ENCODE measurements around the gene CBFA2T3. TPM values are rescaled to one million over a fixed set of nuclear protein-coding genes. Genes with fewer than 3 reads are reported as not detected.

Gene CBFA2T3
- total and polyA plus RNA-seq, 10 donors = 8.4 to 59.8 (median 26.3) TPM

GRCh38 chr16:88974916-88975215 is 2.1 kb downstream of the CBFA2T3 start:
- Histone ChIP-seq H3K4me1 (peaks cover 72 to 98% (median 96%) of the 10 kb centered on the region in 6 donors), H3K9me3 (no peaks in the 10 kb centered on the region), H3K36me3 (peaks cover 0 to 7% (median 0%) of the 10 kb centered on the region in 6 donors), H3K27me3 (replicated peaks in 1 of 7) (peaks cover 0 to 27% (median 0%) of the 10 kb centered on the region in 7 donors), H3K4me3 (peak overlapping the region in 7 of 8 donors; percentile 55 to 81 (median 58)), H3K27ac (peak overlapping the region in 6 of 8 donors; percentile 68 to 87 (median 84))
- no peak for DNase-seq
- TF ChIP-seq POLR2AphosphoS5 (IDR thresholded peaks at IDR 0.05) = no peak
- TF ChIP-seq CTCF (IDR thresholded peaks at IDR 0.05 in 8 of 11, conservative IDR thresholded peaks at IDR 0.05 in 3 of 11) = no peak
- no peak for TF ChIP-seq POLR2A (IDR thresholded peaks at IDR 0.05)
- intact Hi-C loops (cut with DNase I; ENCODE audit: low total_unique reads) = no loop called here
- WGBS, 5 donors = 36 to 60% (median 53%) methylated on average over 2 to 3 of the region's 3 CpGs

DNA sequence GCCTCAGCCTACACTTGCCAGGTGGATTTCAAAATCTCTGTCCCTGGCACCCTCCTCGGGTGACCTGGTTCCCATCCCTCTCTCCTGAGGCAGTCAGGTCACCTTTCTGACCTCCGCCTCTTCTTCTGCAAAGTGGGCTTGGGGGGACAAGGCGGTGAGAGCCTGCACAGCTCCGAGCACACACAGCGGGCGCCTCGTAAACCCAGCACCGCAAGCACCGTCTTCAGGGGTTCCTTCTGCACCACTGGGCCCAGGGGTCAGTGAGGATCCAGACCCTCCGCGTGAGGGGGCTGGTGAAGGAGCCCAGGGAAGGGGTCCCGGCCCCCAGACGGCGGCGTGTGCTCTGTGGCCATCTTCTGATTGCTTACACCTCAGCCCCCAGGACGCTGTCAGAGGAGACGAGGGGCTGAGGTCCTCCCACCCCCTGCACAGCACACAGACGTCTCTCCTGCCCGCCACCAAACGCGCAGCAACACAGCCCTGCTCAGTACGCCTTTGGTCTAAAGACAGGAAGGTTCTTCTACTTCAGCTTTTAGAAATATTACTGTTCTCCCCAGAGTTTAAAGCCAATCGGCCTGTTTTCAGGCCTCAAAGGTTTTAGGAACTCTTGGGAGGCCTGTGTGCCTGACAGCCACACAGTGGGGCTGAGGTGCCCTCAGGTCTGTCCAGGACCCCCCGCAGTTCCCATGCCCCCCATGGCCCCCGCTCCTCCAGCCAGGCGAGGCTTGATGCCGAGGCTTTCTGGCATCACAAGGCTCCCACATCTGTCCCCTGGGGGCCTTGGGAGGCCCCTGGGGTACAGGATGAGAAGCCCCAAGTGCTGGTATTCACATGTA is 2.7 kb downstream of the CBFA2T3 start:
- peaks cover 0 to 10% (median 0%) of the 10 kb centered on the region in 6 donors for H3K36me3 ChIP-seq
- H3K4me3 ChIP-seq = peak overlapping the region in 7 of 8 donors; percentile 55 to 81 (median 58)
- H3K27me3 ChIP-seq (replicated peaks in 1 of 7) = peaks cover 0 to 27% (median 0%) of the 10 kb centered on the region in 7 donors
- no peak for DNase-seq
- peaks cover 75 to 100% (median 99%) of the 10 kb centered on the region in 6 donors for H3K4me1 ChIP-seq
- WGBS, 5 donors = 39 to 56% (median 53%) methylated on average over 23 to 27 of the region's 27 CpGs
- TF ChIP-seq POLR2A (IDR thresholded peaks at IDR 0.05) (no peak), CTCF (IDR thresholded peaks at IDR 0.05 in 8 of 11, conservative IDR thresholded peaks at IDR 0.05 in 3 of 11) (no peak), POLR2AphosphoS5 (IDR thresholded peaks at IDR 0.05) (peak in 1 of 3 donors; percentile 9)
- H3K27ac ChIP-seq = peak overlapping the region in 5 of 8 donors; percentile 83 to 87 (median 85)
- H3K9me3 ChIP-seq = no peaks in the 10 kb centered on the region
- intact Hi-C loops (cut with DNase I; ENCODE audit: low total_unique reads) = no loop called here

DNA sequence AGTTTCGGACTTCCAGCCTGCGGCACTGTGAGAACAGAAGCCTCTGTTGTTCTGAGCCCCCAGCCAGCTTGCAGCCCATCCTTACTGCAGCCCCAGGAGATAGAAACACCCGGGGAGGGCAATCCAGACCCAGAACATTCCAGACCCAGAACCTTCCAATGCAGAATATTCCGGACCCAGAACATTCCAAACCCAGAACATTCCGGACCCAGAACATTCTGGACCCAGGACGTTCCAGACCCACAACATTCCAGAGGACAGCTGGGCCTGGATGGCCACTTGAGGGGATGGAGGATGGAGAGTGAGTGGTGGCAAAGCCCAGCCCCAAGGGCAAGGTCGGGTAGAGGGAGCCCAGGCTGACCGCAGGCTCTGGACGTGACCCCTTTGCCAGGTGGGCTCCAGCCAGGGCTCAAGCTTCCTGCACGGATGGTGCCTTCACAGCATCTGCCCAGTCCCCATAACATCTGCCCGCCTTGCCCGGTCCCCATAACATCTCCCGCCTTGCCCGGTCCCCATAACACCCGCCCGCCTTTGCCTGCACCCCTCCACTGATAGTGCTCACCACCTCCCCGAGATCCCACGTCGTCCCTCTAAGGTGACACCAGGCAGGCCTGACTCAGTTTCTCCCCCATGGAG is 3.5 kb downstream of the CBFA2T3 start:
- peak overlapping the region in 2 of 8 donors; percentile 65 to 81 for H3K4me3 ChIP-seq
- intact Hi-C loops (cut with DNase I; ENCODE audit: low total_unique reads) = no loop called here
- H3K27me3 ChIP-seq (replicated peaks in 1 of 7) = peaks cover 0 to 27% (median 0%) of the 10 kb centered on the region in 7 donors
- no peak for DNase-seq
- no peaks in the 10 kb centered on the region for H3K9me3 ChIP-seq
- H3K4me1 ChIP-seq = peaks cover 75 to 100% (median 99%) of the 10 kb centered on the region in 6 donors
- 71 to 86% (median 76%) methylated on average over 16 to 19 of the region's 19 CpGs for WGBS, 5 donors
- peak overlapping the region in 3 of 8 donors; percentile 75 to 86 (median 76) for H3K27ac ChIP-seq
- TF ChIP-seq CTCF (IDR thresholded peaks at IDR 0.05 in 8 of 11, conservative IDR thresholded peaks at IDR 0.05 in 3 of 11) = no peak
- no peak for TF ChIP-seq POLR2AphosphoS5 (IDR thresholded peaks at IDR 0.05)
- TF ChIP-seq POLR2A (IDR thresholded peaks at IDR 0.05) = no peak
- peaks cover 0 to 10% (median 0%) of the 10 kb centered on the region in 6 donors for H3K36me3 ChIP-seq

GRCh38 chr16:88973007-88973410 is 4.0 kb downstream of the CBFA2T3 start:
- DNase-seq = peak; percentile 84
- WGBS, 5 donors = 29 to 48% (median 45%) methylated on average over 11 to 15 of the region's 15 CpGs

More at GRCh38 chr16:88973007-88973410, 4.0 kb downstream of the CBFA2T3 start:
- TF ChIP-seq CTCF (IDR thresholded peaks at IDR 0.05 in 8 of 11, conservative IDR thresholded peaks at IDR 0.05 in 3 of 11) (no peak), POLR2AphosphoS5 (IDR thresholded peaks at IDR 0.05) (peak in 1 of 3 donors; percentile 33)
- Histone ChIP-seq H3K4me1 (peaks cover 75 to 100% (median 99%) of the 10 kb centered on the region in 6 donors), H3K4me3 (peak overlapping the region in 2 of 8 donors; percentile 12 to 81), H3K9me3 (no peaks in the 10 kb centered on the region), H3K27me3 (replicated peaks in 1 of 7) (peaks cover 0 to 30% (median 0%) of the 10 kb centered on the region in 7 donors), H3K36me3 (peaks cover 0 to 10% (median 0%) of the 10 kb centered on the region in 6 donors), H3K27ac (peak overlapping the region in 6 of 8 donors; percentile 35 to 86 (median 66))
- intact Hi-C loops (cut with DNase I; ENCODE audit: low total_unique reads) = no loop called here

Measured in spleen (tissue), 11 donors.